ENCODE data around the gene POU2F1.

POU2F1 gene

DNA sequence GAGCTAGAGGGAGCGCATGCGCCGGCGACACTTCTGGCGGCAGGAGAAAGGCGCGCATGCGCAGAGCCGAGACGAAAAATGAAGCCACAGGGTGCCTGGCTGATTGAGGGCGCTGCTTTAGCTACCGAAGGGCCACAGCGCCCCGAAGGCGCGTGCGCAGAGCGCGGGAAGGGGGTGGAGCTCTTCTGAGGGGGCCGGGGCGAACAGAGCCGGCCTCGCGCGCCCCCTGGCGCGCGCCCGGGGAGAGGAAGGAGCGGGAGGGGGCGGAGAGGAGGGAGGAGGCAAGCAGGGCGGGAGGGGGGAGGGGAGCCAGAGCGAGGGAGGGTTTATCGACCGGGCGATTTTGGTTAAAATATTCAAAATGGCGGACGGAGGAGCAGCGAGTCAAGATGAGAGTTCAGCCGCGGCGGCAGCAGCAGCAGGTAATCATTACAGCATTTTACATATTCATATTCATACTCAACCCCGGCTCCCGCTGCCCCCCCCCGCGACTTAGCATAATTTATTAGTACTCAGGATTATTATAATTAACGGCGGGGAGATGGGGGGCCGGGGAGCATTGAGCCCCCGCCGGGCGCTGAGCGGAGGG is at the start of gene POU2F1:
TSS of gene POU2F1 (plus strand) at position 350 of the 589 bp plus-strand sequence. CDS start at position 362, 12 bp downstream.
- DNase-seq (ENCODE audit: low read depth) = peak; percentile 99

DNA sequence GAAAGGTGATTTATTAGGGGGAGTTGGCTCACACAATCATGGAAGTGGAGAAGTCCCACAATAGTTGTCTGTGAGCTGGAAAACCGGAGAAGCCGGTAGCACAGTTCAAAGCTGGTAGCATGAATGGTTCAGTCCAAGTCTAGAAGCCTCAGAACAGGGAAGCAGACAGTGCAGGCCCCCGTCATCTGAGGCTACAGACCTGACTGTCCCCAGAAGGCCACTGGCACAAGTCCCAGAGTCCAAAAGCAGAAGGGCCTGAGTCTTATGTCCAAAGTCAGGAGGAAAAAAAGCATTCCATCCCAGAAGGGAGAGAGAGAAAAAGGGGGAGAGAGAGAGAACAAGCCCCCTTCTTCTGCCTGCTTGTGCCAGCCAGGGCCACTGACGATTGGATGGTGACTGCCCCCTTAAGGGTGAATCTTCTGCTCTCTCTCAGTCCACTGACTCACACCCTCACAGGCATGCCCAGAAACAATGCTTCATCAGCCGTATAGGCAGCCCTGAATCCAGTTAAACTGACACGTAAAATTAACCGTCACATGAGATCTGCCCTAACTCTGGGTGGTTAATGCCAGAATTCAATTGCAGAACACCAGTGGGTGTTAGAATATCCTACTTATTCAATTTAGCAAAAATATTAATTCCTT is 49.3 kb upstream of the POU2F1 start:
- DNase-seq (ENCODE audit: low read depth) = no peak

- no peak for DNase-seq (ENCODE audit: low read depth)
Observed at GRCh38 chr1:167173516-167174184, 47.0 kb upstream of the POU2F1 start.

DNA sequence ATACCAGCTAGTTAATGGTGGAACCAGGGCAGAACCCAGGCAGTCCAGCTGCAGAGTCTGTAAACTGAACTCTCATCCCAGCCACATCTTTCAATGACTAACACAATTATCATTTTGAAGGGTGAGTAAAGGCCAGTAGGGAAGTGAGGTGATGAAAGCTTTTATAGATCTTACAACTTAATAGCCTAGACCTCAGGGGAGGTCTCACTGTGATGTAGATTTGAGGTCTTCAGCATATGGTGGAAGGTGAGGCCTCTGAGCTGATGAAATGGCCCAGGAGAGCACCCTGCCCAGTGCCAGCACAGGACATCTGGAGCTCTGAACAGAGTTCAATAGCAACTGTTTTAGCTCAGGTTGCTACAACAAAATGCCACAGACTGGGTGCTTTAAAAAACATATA is 44.8 kb upstream of the POU2F1 start:
- no peak for DNase-seq (ENCODE audit: low read depth)

DNA sequence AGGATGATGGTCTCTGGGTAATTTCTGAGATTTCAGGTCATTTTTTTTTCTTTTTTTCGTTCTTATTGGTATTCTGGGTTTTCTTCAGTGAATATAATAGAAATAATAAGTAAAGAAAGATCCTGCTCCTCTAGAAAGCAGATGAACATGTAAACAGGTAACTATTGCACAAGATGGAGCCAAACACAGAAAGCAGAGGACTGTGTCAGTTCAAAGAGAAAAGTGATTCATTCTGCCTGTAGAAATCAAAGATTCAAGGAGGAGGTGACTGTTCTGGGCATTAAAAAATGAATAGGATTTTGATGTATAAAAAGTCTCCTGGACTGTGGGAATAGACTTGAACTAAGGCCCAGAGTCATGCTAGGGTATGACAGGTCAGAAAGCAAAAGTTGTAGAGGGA is 41.9 kb upstream of the POU2F1 start:
- no peak for DNase-seq (ENCODE audit: low read depth)

GRCh38 chr1:167182571-167183320 is 37.9 kb upstream of the POU2F1 start:
- DNase-seq (ENCODE audit: low read depth) = no peak

GRCh38 chr1:167184081-167184480 is 36.6 kb upstream of the POU2F1 start:
- DNase-seq (ENCODE audit: low read depth) = no peak

GRCh38 chr1:167185062-167185461 is 35.6 kb upstream of the POU2F1 start:
- DNase-seq (ENCODE audit: low read depth) = no peak

GRCh38 chr1:167185974-167186657 is 34.6 kb upstream of the POU2F1 start:
- no peak for DNase-seq (ENCODE audit: low read depth)

- no peak for DNase-seq (ENCODE audit: low read depth)
Observed at GRCh38 chr1:167186771-167187170, 33.9 kb upstream of the POU2F1 start.

- DNase-seq (ENCODE audit: low read depth) = no peak
Observed at GRCh38 chr1:167190747-167191237, 29.9 kb upstream of the POU2F1 start.

DNA sequence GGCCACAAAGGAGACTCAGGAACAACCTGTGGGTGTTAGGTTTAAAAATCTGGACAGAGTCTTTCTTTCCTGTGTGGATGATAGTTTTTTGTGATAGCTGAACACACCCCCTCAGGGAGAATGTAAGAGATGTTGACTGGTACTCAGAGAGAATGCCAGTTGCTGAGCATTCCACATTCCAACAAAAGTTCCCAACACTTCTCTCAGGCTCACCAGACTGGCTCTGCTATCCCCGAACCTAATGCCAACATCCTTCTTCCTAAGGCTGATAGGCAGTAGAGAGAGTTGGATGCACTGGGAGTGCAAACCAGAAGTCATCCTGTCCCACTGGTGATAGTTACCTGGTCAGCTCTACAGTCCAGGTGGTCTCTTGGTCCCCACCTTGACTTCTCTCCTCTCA is 28.7 kb upstream of the POU2F1 start:
- DNase-seq (ENCODE audit: low read depth) = no peak

DNA sequence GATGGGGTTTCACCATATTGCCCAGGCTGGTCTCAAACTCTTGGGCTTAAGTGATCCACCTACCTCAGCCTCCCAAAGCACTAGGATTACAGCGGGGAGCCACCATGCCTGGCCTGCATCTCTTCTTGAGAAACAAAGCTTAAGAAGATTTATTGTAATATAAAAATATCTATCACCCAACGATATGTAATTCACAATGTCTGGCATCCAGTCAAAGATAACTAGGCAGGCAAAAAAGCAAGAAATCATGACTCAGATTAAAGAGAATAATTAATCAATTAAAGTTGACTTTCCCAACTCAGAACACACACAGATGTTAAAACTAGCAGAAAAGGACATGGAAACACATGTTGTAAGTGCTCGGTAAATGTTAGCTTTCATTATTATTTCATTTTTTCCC is 26.5 kb upstream of the POU2F1 start:
- no peak for DNase-seq (ENCODE audit: low read depth)

GRCh38 chr1:167196166-167196565 is 24.5 kb upstream of the POU2F1 start:
- no peak for DNase-seq (ENCODE audit: low read depth)

- DNase-seq (ENCODE audit: low read depth) = no peak
Observed at GRCh38 chr1:167197236-167197635, 23.4 kb upstream of the POU2F1 start.

- DNase-seq (ENCODE audit: low read depth) = no peak
Observed at GRCh38 chr1:167197692-167198091, 23.0 kb upstream of the POU2F1 start.

DNA sequence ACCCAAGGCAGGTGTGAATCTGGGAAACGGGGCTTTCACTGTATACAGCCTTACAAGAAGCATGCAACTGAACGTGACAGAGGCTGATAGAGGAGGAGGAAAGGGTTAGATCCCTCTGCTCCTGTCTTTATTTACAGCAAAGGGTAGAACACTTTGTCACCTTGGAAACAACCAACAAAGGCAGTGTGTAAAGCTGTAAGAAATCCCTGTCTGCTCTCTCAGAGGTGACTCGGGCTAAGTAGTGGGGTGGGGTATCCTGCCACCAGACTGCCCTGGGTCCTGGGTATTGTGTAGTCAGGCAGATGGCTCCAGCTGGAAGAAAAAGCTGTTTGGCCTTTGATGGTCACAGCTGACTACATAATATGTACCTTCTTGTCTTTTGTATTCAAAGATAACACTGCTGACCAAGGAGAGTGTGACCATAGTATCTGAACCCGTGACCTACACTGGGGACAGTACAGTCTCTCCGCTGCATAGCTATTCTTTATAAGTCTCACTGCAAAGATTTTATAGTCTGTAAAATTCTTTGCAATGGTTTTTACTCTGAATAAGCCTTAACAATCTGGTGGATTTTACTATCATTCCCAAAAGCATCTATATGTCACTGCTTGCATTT is 22.1 kb upstream of the POU2F1 start:
- no peak for DNase-seq (ENCODE audit: low read depth)

DNA sequence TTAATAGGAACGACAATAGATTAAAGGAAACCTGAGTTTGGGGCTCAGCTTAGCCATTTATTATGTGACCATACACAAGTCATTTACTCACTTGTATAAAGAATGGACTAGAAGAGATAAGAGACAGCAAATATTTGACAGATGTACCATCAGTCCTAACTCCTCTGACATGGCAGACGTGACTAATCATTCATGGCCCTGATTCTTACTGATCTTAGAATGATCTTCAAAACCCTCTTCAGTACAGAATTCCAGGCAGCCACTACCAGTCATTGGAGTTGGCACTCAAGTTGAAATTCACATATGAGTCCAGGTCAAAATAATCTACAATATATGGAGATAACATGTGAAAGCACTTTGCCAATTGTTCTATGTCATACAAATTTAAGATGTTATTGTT is 21.0 kb upstream of the POU2F1 start:
- DNase-seq (ENCODE audit: low read depth) = no peak

DNA sequence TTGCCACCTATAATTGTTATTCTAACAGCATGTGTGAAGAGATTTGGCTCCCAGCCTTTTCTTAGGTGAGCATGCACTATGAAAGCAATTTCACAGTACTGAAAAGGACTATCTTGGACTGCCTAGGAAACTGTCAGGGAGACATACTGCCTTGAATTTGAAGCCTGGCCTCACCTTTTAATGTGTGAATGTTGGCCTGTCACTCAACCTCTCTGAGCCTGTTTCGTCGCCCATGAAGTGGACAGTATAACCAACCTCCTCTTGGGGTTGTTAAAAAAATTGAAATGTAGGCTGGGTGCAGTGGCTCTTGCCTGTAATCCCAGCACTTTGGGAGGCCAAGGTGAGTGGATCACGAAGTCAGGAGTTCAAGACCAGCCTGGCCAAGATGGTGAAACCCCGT is 20.4 kb upstream of the POU2F1 start:
- DNase-seq (ENCODE audit: low read depth) = no peak

DNA sequence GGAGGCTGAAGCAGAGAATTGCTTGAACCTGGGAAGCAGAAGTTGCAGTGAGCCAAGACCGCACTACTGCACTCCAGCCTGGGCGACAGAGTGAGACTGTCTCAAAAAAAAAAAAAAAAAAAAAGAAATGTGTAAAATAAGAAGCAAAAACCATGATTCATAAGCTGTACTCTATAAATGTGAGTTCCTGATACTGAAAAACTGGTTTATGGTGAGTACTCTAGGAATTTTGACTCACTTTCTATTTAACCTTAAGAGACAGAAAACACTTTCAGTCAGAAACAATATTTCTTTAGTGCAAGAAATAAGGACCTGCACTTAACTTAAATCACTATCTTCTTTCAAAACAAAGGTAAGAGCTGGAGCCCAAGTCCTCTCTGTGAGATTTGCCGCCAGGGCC is 19.9 kb upstream of the POU2F1 start:
- DNase-seq (ENCODE audit: low read depth) = no peak

DNA sequence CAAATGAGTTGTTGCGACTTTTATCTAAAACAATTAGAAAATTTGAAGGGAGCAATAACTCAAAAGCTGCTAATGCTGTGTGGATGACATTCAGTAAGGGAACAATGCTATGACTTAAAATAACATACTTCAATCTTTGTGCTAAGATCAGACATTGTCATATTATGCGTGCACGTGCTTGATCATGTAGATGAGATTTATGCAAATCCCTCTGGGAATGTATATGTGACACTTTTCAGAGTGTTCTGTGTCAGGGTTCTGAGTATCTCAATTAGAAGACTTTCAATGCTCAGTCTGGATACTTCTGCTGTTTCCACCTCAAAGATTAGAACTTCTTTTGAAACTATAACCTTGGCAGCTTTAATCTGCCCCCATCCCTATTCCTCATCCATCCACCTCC is 18.6 kb upstream of the POU2F1 start:
- DNase-seq (ENCODE audit: low read depth) = no peak

All from stimulated activated CD4-positive, alpha-beta T cell treated with anti-CD3 and anti-CD28 coated beads, Interleukin-2, amount 100 ng/mL, for 4 hours (primary cell).